Astrocyte (in vitro differentiated cells and primary cell): ENCODE results near the gene NFAM1. TPM values are rescaled to one million over a fixed set of nuclear protein-coding genes. Genes with fewer than 3 reads are reported as not detected.

Experiments
- DNase-seq: peaks from one replicate; pipeline ENCODE4 v3.0.0-alpha.2; 2010; ENCODE audit warnings: low read depth
- FAIRE-seq: peaks from 2 replicates; lab custom pipeline; 2011; peaks lifted over from hg19 to GRCh38; lab: Jason Lieb, UNC
- H2AFZ ChIP-seq: 2 replicates; pipeline ENCODE4 v1.6.0; 2012; ENCODE audit warnings: low read depth, low read length, inconsistent platforms
- H3K27ac ChIP-seq: 2 replicates; pipeline ENCODE4 v1.5.1; 2011; ENCODE audit warnings: low read depth, low read length, inconsistent platforms
- H3K27me3 ChIP-seq: 2 replicates; pipeline ENCODE4 v1.6.0; 2011; ENCODE audit warnings: low read length, inconsistent platforms; ENCODE audit not compliant: insufficient read depth
- H3K36me3 ChIP-seq: 2 replicates; pipeline ENCODE4 v1.5.1; 2011; ENCODE audit warnings: low read length, inconsistent platforms; ENCODE audit not compliant: insufficient read depth
- H3K4me1 ChIP-seq: 2 replicates; pipeline ENCODE4 v1.5.1; 2011; ENCODE audit warnings: low read length, inconsistent platforms; ENCODE audit not compliant: insufficient read depth
- H3K4me2 ChIP-seq: 2 replicates; pipeline ENCODE4 v1.6.0; 2012; ENCODE audit warnings: low read length, inconsistent platforms
- H3K4me3 ChIP-seq: 2 replicates; pipeline ENCODE4 v1.5.1; 2011; ENCODE audit warnings: low read depth, mild to moderate bottlenecking, low read length, inconsistent platforms; ENCODE audit not compliant: insufficient read depth
- H3K79me2 ChIP-seq: 2 replicates; pipeline ENCODE4 v1.6.0; 2012; ENCODE audit warnings: mild to moderate bottlenecking, low read length, inconsistent platforms; ENCODE audit not compliant: insufficient read depth
- H3K9ac ChIP-seq: 2 replicates; pipeline ENCODE4 v1.6.0; 2012; ENCODE audit warnings: mild to moderate bottlenecking, low read length, inconsistent platforms
- H3K9me3 ChIP-seq: 2 replicates; pipeline ENCODE4 v1.5.1; 2012; ENCODE audit warnings: low read depth, mild to moderate bottlenecking, low read length, inconsistent platforms; ENCODE audit not compliant: insufficient read depth
- H4K20me1 ChIP-seq: 2 replicates; pipeline ENCODE4 v1.6.0; 2012; ENCODE audit warnings: low read length, inconsistent platforms; ENCODE audit not compliant: insufficient read depth
- H3K27ac Mint-ChIP-seq: one replicate; pipeline ENCODE4 v1.8.0; 2021; ENCODE audit warnings: mild to moderate bottlenecking, mixed read lengths; ENCODE audit not compliant: unreplicated experiment
- H3K27me3 Mint-ChIP-seq: one replicate; pipeline ENCODE4 v1.8.0; 2021; ENCODE audit warnings: low read depth, mixed read lengths; ENCODE audit not compliant: unreplicated experiment
- H3K36me3 Mint-ChIP-seq: one replicate; pipeline ENCODE4 v1.8.0; 2021; ENCODE audit warnings: low read depth, mixed read lengths; ENCODE audit not compliant: unreplicated experiment
- H3K4me1 Mint-ChIP-seq: one replicate; pipeline ENCODE4 v1.8.0; 2021; ENCODE audit warnings: low read depth, mixed read lengths; ENCODE audit not compliant: unreplicated experiment
- H3K4me3 Mint-ChIP-seq: one replicate; pipeline ENCODE4 v1.8.0; 2021; ENCODE audit warnings: mild to moderate bottlenecking, moderate library complexity, mixed read lengths; ENCODE audit not compliant: unreplicated experiment
- H3K9me3 Mint-ChIP-seq: one replicate; pipeline ENCODE4 v1.8.0; 2021; ENCODE audit warnings: mild to moderate bottlenecking, mixed read lengths; ENCODE audit not compliant: unreplicated experiment
- CTCF ChIP-seq: IDR thresholded peaks from 2 replicates; pipeline ENCODE4 v1.5.1; 2011; ENCODE audit warnings: low read depth, mild to moderate bottlenecking, inconsistent platforms, low read length, moderate library complexity; ENCODE audit not compliant: insufficient read depth
- EZH2 ChIP-seq: IDR thresholded peaks from 2 replicates; pipeline ENCODE4 v1.6.1; 2012; ENCODE audit warnings: mild to moderate bottlenecking, low read length, inconsistent platforms; ENCODE audit not compliant: insufficient read depth
- total RNA-seq: library from RNA; stranded (reverse); gene quantifications from 2 replicates; pipeline ENCODE4 v1.2.1, GENCODE V29; 2021

Gene NFAM1
- total RNA-seq, 1 donor from 2014 or later = 0.07 TPM

GRCh38 chr22:42451499-42452145 is 19.4 kb upstream of the NFAM1 start:
- DNase-seq = no peak
- no peaks in the 10 kb centered on the region for H4K20me1 ChIP-seq
- no peaks in the 10 kb centered on the region for H3K79me2 ChIP-seq
- FAIRE-seq = no peak
- no peak for TF ChIP-seq CTCF
- no peak for TF ChIP-seq EZH2
- peaks cover 37% of the 10 kb centered on the region for H3K27me3 Mint-ChIP-seq
- no peaks in the 10 kb centered on the region for H3K9me3 ChIP-seq
- no peaks in the 10 kb centered on the region for H3K4me1 Mint-ChIP-seq
- H3K4me2 ChIP-seq = no peak overlapping the region
- H3K27ac ChIP-seq = no peak overlapping the region
- H3K27ac Mint-ChIP-seq = no peak overlapping the region
- H3K4me3 ChIP-seq = no peak overlapping the region
- no peaks in the 10 kb centered on the region for H3K9me3 Mint-ChIP-seq
- peaks cover 4% of the 10 kb centered on the region for H3K27me3 ChIP-seq
- H3K4me3 Mint-ChIP-seq = no peak overlapping the region
- no peaks in the 10 kb centered on the region for H3K4me1 ChIP-seq
- H3K36me3 Mint-ChIP-seq = no peaks in the 10 kb centered on the region
- no peak overlapping the region for H3K9ac ChIP-seq
- no peaks in the 10 kb centered on the region for H3K36me3 ChIP-seq
- no peak overlapping the region for H2AFZ ChIP-seq

GRCh38 chr22:42450862-42451261 is 18.7 kb upstream of the NFAM1 start:
- no peak for DNase-seq
- H3K4me3 ChIP-seq = no peak overlapping the region
- Mint-ChIP-seq H3K27ac (no peak overlapping the region), H3K4me1 (no peaks in the 10 kb centered on the region), H3K4me3 (no peak overlapping the region), H3K27me3 (peaks cover 36% of the 10 kb centered on the region), H3K36me3 (no peaks in the 10 kb centered on the region), H3K9me3 (no peaks in the 10 kb centered on the region)
- no peak overlapping the region for H3K4me2 ChIP-seq
- H3K4me1 ChIP-seq = no peaks in the 10 kb centered on the region
- peaks cover 4% of the 10 kb centered on the region for H3K27me3 ChIP-seq
- no peak overlapping the region for H3K9ac ChIP-seq
- H3K27ac ChIP-seq = no peak overlapping the region
- H2AFZ ChIP-seq = no peak overlapping the region
- no peaks in the 10 kb centered on the region for H3K36me3 ChIP-seq
- no peaks in the 10 kb centered on the region for H3K9me3 ChIP-seq
- H4K20me1 ChIP-seq = no peaks in the 10 kb centered on the region
- FAIRE-seq = no peak
- no peaks in the 10 kb centered on the region for H3K79me2 ChIP-seq
- TF ChIP-seq CTCF (no peak), EZH2 (no peak)

GRCh38 chr22:42446151-42446550 is 13.9 kb upstream of the NFAM1 start:
- Histone ChIP-seq H3K4me1 (peaks cover 9% of the 10 kb centered on the region), H3K79me2 (no peaks in the 10 kb centered on the region), H3K36me3 (no peaks in the 10 kb centered on the region), H3K27ac (no peak overlapping the region), H3K9me3 (no peaks in the 10 kb centered on the region), H4K20me1 (no peaks in the 10 kb centered on the region), H3K4me3 (no peak overlapping the region), H3K4me2 (no peak overlapping the region), H2AFZ (no peak overlapping the region), H3K9ac (no peak overlapping the region), H3K27me3 (peaks cover 4% of the 10 kb centered on the region)
- H3K9me3 Mint-ChIP-seq = no peaks in the 10 kb centered on the region
- DNase-seq = no peak
- TF ChIP-seq EZH2 (no peak), CTCF (no peak)
- peaks cover 40% of the 10 kb centered on the region for H3K27me3 Mint-ChIP-seq
- no peak overlapping the region for H3K27ac Mint-ChIP-seq
- FAIRE-seq = no peak
- no peak overlapping the region for H3K4me3 Mint-ChIP-seq
- H3K36me3 Mint-ChIP-seq = no peaks in the 10 kb centered on the region
- H3K4me1 Mint-ChIP-seq = no peaks in the 10 kb centered on the region
